ENCODE data around the gene ACTMAP. TPM values are rescaled to one million over a fixed set of nuclear protein-coding genes. Genes with fewer than 3 reads are reported as not detected.

ACTMAP gene
- total and polyA plus RNA-seq, 2 experiments from 2014 or later, result 3.2 to 14.8 TPM

- Histone ChIP-seq H2AFZ (no peak overlapping the region), H3K4me2 (peak overlapping the region; percentile 56), H3K27ac (peak overlapping the region; percentile 79)
Observed at GRCh38 chr19:40745402-40745780, 4.9 kb downstream of the ACTMAP start.

GRCh38 chr19:40744554-40745401, 5.5 kb downstream of the ACTMAP start:
- no peaks in the 10 kb centered on the region for H3K9me2 ChIP-seq (replicated peaks; ENCODE audit: insufficient read depth)
- H2AFZ ChIP-seq, result no peak overlapping the region
- 59% methylated on average over 17 of the region's 17 CpGs for WGBS (ENCODE audit: low lambda C conversion rate, missing lambda C conversion rate)
- no peak overlapping the region for H3K4me3 ChIP-seq
- peak overlapping the region; percentile 79 for H3K27ac ChIP-seq
- H4K20me1 ChIP-seq (ENCODE audit: insufficient read depth, poor library complexity, severe bottlenecking), result no peaks in the 10 kb centered on the region
- no peaks in the 10 kb centered on the region for H3K9me3 ChIP-seq (ENCODE audit: low read depth)
- peaks cover 7% of the 10 kb centered on the region for H3K79me2 ChIP-seq
- DNase-seq (ENCODE audit: low spot score), result peak; percentile 49
- peaks cover 18% of the 10 kb centered on the region for H3K4me1 ChIP-seq (ENCODE audit: insufficient read depth)
- H3K27me3 ChIP-seq, result no peaks in the 10 kb centered on the region
- H3K36me3 ChIP-seq (replicated peaks; ENCODE audit: insufficient read depth, low read depth), result no peaks in the 10 kb centered on the region
- TF ChIP-seq EZH2 (IDR thresholded peaks at IDR 0.05; ENCODE audit: borderline replicate concordance), result no peak
- TF ChIP-seq CTCF (IDR thresholded peaks at IDR 0.05; ENCODE audit: poor library complexity), result peak; percentile 13
- peak overlapping the region; percentile 56 for H3K4me2 ChIP-seq

More at GRCh38 chr19:40745402-40745780, 4.9 kb downstream of the ACTMAP start:
- peaks cover 10% of the 10 kb centered on the region for H3K79me2 ChIP-seq
- H3K4me1 ChIP-seq (ENCODE audit: insufficient read depth), result peaks cover 20% of the 10 kb centered on the region
- H4K20me1 ChIP-seq (ENCODE audit: insufficient read depth, poor library complexity, severe bottlenecking), result no peaks in the 10 kb centered on the region
- H3K4me3 ChIP-seq, result no peak overlapping the region
- no peaks in the 10 kb centered on the region for H3K27me3 ChIP-seq
- H3K9me2 ChIP-seq (replicated peaks; ENCODE audit: insufficient read depth), result no peaks in the 10 kb centered on the region
- DNase-seq (ENCODE audit: low spot score), result no peak
- 73% methylated on average over 7 of the region's 7 CpGs for WGBS (ENCODE audit: low lambda C conversion rate, missing lambda C conversion rate)
- no peak for TF ChIP-seq EZH2phosphoT487 (IDR thresholded peaks at IDR 0.05; ENCODE audit: low read depth, severe bottlenecking, unreplicated experiment)
- H3K9me3 ChIP-seq (ENCODE audit: low read depth), result no peaks in the 10 kb centered on the region
- H3K36me3 ChIP-seq (replicated peaks; ENCODE audit: insufficient read depth, low read depth), result no peaks in the 10 kb centered on the region

GRCh38 chr19:40743926-40744325, 6.4 kb downstream of the ACTMAP start:
- no peaks in the 10 kb centered on the region for H4K20me1 ChIP-seq (ENCODE audit: insufficient read depth, poor library complexity, severe bottlenecking)
- H3K4me1 ChIP-seq (ENCODE audit: insufficient read depth), result peaks cover 10% of the 10 kb centered on the region
- TF ChIP-seq CTCF (IDR thresholded peaks at IDR 0.05; ENCODE audit: poor library complexity), result no peak
- no peak for TF ChIP-seq EZH2phosphoT487 (IDR thresholded peaks at IDR 0.05; ENCODE audit: low read depth, severe bottlenecking, unreplicated experiment)
- no peak for TF ChIP-seq EZH2 (IDR thresholded peaks at IDR 0.05; ENCODE audit: borderline replicate concordance)
- no peak overlapping the region for H3K4me3 ChIP-seq
- WGBS (ENCODE audit: low lambda C conversion rate, missing lambda C conversion rate), result 96% methylated on average over 10 of the region's 10 CpGs
- no peak for DNase-seq (ENCODE audit: low spot score)
- H3K4me2 ChIP-seq, result no peak overlapping the region
- no peaks in the 10 kb centered on the region for H3K79me2 ChIP-seq
- H3K9me3 ChIP-seq (ENCODE audit: low read depth), result no peaks in the 10 kb centered on the region
- H3K27me3 ChIP-seq, result no peaks in the 10 kb centered on the region
- H2AFZ ChIP-seq, result no peak overlapping the region
- no peak overlapping the region for H3K27ac ChIP-seq
- no peaks in the 10 kb centered on the region for H3K9me2 ChIP-seq (replicated peaks; ENCODE audit: insufficient read depth)
- H3K36me3 ChIP-seq (replicated peaks; ENCODE audit: insufficient read depth, low read depth), result no peaks in the 10 kb centered on the region

GRCh38 chr19:40742886-40743285, 7.4 kb downstream of the ACTMAP start:
- H3K4me2 ChIP-seq, result no peak overlapping the region
- DNase-seq (ENCODE audit: low spot score), result no peak
- H3K36me3 ChIP-seq (replicated peaks; ENCODE audit: insufficient read depth, low read depth), result no peaks in the 10 kb centered on the region
- H2AFZ ChIP-seq, result no peak overlapping the region
- H3K4me1 ChIP-seq (ENCODE audit: insufficient read depth), result peaks cover 10% of the 10 kb centered on the region
- no peaks in the 10 kb centered on the region for H3K9me3 ChIP-seq (ENCODE audit: low read depth)
- no peak overlapping the region for H3K27ac ChIP-seq
- no peaks in the 10 kb centered on the region for H3K79me2 ChIP-seq
- H4K20me1 ChIP-seq (ENCODE audit: insufficient read depth, poor library complexity, severe bottlenecking), result no peaks in the 10 kb centered on the region
- no peaks in the 10 kb centered on the region for H3K9me2 ChIP-seq (replicated peaks; ENCODE audit: insufficient read depth)
- TF ChIP-seq EZH2 (IDR thresholded peaks at IDR 0.05; ENCODE audit: borderline replicate concordance) (no peak), EZH2phosphoT487 (IDR thresholded peaks at IDR 0.05; ENCODE audit: low read depth, severe bottlenecking, unreplicated experiment) (no peak), CTCF (IDR thresholded peaks at IDR 0.05; ENCODE audit: poor library complexity) (no peak)
- H3K4me3 ChIP-seq, result no peak overlapping the region
- no peaks in the 10 kb centered on the region for H3K27me3 ChIP-seq
- 95% methylated on average over 12 of the region's 12 CpGs for WGBS (ENCODE audit: low lambda C conversion rate, missing lambda C conversion rate)
